Bronchial epithelial cell (primary cell): Measurements from ENCODE around the gene MT1G. TPM values are rescaled to one million over a fixed set of nuclear protein-coding genes. Genes with fewer than 3 reads are reported as not detected.

Experiments
- DNase-seq: peaks from one replicate; pipeline ENCODE4 v3.0.0-alpha.2; 2010; ENCODE audit warnings: low read depth
- FAIRE-seq: peaks from 2 replicates; lab custom pipeline; 2011; peaks lifted over from hg19 to GRCh38; lab: Jason Lieb, UNC
- H3K27me3 ChIP-seq: 2 replicates; pipeline ENCODE4 v1.5.1; 2011; ENCODE audit warnings: low read length; ENCODE audit not compliant: control insufficient read depth, insufficient read depth
- H3K36me3 ChIP-seq: 2 replicates; pipeline ENCODE4 v1.5.1; 2011; ENCODE audit warnings: low read length; ENCODE audit not compliant: control insufficient read depth, insufficient read depth
- H3K4me3 ChIP-seq: 2 replicates; pipeline ENCODE4 v1.5.1; 2011; ENCODE audit warnings: mild to moderate bottlenecking, low read depth, low read length, control low read depth
- total RNA-seq: library from RNA; depleted of rRNA; stranded (reverse); fragments of >200 nt; gene quantifications from 2 replicates; pipeline ENCODE4 v1.2.1, GENCODE V29; 2014
- TF ChIP-seq, protein P1 (sequence below): IDR thresholded peaks from 2 replicates; pipeline ENCODE4 v1.5.1; 2011; ENCODE audit warnings: mild to moderate bottlenecking, moderate library complexity, low read length, control low read depth, inconsistent platforms; ENCODE audit not compliant: insufficient read depth, severe bottlenecking

MT1G gene
- total RNA-seq, 1 donor from 2014 or later = not detected

- Histone ChIP-seq H3K27me3 (peaks cover 8% of the 10 kb centered on the region), H3K36me3 (no peaks in the 10 kb centered on the region), H3K4me3 (no peak overlapping the region)
- FAIRE-seq = no peak
- DNase-seq = no peak
- TF ChIP-seq, protein P1, sequence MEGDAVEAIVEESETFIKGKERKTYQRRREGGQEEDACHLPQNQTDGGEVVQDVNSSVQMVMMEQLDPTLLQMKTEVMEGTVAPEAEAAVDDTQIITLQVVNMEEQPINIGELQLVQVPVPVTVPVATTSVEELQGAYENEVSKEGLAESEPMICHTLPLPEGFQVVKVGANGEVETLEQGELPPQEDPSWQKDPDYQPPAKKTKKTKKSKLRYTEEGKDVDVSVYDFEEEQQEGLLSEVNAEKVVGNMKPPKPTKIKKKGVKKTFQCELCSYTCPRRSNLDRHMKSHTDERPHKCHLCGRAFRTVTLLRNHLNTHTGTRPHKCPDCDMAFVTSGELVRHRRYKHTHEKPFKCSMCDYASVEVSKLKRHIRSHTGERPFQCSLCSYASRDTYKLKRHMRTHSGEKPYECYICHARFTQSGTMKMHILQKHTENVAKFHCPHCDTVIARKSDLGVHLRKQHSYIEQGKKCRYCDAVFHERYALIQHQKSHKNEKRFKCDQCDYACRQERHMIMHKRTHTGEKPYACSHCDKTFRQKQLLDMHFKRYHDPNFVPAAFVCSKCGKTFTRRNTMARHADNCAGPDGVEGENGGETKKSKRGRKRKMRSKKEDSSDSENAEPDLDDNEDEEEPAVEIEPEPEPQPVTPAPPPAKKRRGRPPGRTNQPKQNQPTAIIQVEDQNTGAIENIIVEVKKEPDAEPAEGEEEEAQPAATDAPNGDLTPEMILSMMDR = no peak
These were observed 38.3 kb downstream of the MT1G start for GRCh38 chr16:56629531-56629930.

DNA sequence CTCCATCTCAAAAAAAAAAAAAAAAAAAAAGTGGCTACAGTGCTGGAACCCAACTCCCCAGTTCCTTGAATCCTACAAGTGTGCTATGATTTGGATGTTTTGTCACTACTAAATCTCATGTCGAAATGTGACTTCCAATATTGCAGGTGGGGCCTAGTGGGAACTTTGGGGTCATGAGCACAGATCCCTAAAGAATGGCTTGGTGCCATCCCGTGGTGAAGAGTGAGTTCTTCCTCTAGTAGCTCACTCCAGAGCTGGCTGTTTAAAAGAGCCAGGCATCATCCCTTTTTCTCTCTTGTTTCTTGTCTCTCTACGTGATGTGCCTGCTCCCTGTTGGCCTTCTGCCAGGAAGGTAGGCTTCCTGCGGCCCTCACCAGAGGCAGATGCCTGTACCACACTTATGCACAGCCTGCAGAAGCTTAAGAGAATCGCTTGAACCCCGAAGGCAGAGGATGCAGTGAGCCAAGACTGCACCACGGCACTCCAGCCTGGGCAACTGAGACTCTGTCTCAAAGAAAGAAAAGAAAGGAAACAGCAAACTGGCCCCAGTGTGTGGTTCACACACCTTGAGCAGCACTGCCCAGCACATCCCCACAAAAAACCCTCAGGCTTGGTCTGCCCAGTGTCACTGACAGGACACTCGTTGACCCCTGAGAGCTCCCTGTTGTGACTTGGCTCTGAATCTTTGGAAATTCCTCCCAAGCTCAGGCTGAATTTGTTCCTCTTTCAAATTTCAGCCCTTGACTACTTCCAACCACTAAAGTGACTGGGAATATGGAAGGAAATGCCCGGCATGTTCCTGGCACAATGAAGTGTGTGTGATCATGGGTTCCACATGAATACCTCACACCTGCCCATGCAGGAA lies 39.1 kb downstream of the MT1G start:
- DNase-seq (no peak), FAIRE-seq (no peak)
- Histone ChIP-seq H3K36me3 (no peaks in the 10 kb centered on the region), H3K27me3 (peaks cover 7% of the 10 kb centered on the region), H3K4me3 (no peak overlapping the region)
- TF ChIP-seq, protein P1 = no peak

DNA sequence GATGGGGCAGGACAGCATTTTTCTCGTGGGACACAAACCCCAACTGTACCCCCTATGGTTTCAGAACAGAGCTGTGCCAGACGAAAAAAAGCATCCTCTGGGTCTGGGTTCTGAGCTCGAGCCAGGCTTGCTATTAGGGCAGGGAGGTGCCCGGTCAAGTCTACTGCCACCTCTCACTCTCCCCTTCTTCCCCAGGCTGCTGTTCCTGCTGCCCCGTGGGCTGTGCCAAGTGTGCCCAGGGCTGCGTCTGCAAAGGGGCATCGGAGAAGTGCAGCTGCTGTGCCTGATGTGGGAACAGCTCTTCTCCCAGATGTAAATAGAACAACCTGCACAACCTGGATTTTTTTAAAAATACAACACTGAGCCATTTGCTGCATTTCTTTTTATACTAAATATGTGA lies 41.2 kb downstream of the MT1G start:
- H3K36me3 ChIP-seq = no peaks in the 10 kb centered on the region
- FAIRE-seq (no peak), DNase-seq (no peak)
- no peaks in the 10 kb centered on the region for H3K27me3 ChIP-seq
- TF ChIP-seq, protein P1 = no peak
- H3K4me3 ChIP-seq = peak overlapping the region; percentile 70

- Histone ChIP-seq H3K36me3 (no peaks in the 10 kb centered on the region), H3K27me3 (no peaks in the 10 kb centered on the region), H3K4me3 (peak overlapping the region; percentile 70)
- DNase-seq (no peak), FAIRE-seq (no peak)
- TF ChIP-seq, protein P1 = no peak
These were observed 41.8 kb downstream of the MT1G start for GRCh38 chr16:56625943-56626654.

GRCh38 chr16:56625140-56625942 lies 42.5 kb downstream of the MT1G start, which contains the start of gene MT1E:
Gene MT1E (plus strand): TSS chr16:56625781. CDS start chr16:56625852, 71 bp downstream.
- FAIRE-seq (no peak), DNase-seq (peak; percentile 50)
- H3K4me3 ChIP-seq = peak within 1 kb of the TSS; percentile 70
- no peaks in the 10 kb centered on the region for H3K36me3 ChIP-seq
- TF ChIP-seq, protein P1 = no peak
- no peaks in the 10 kb centered on the region for H3K27me3 ChIP-seq
